Mononuclear cell (primary cell): ENCODE data around the gene VAV2. TPM values are rescaled to one million over a fixed set of nuclear protein-coding genes. Genes with fewer than 3 reads are reported as not detected.
A peak's percentile ranks its signal among the peaks of the same experiment; 100 is the strongest.

ENCODE experiments used
- H3K27me3 ChIP-seq: 2 replicates; pipeline ENCODE4 v1.6.0; 2011; ENCODE audit warnings: low read length, control low read depth; ENCODE audit not compliant: insufficient read depth
- H3K4me1 ChIP-seq: 2 replicates; pipeline ENCODE4 v1.5.1; 2011; ENCODE audit warnings: mild to moderate bottlenecking, low read length, control low read depth; ENCODE audit not compliant: insufficient read depth
- H3K4me3 ChIP-seq: 2 replicates; pipeline ENCODE4 v1.5.1; 2011; ENCODE audit warnings: mild to moderate bottlenecking, low read length, moderate library complexity
- H3K9me3 ChIP-seq: 2 replicates; pipeline ENCODE4 v1.5.1; 2011; ENCODE audit warnings: low read depth, mild to moderate bottlenecking, control low read depth, low read length
- total RNA-seq: library from RNA; depleted of rRNA; stranded (reverse); fragments of >200 nt; gene quantifications from one replicate; pipeline ENCODE4 v1.2.3, GENCODE V29; 2012

The VAV2 gene, protein sequence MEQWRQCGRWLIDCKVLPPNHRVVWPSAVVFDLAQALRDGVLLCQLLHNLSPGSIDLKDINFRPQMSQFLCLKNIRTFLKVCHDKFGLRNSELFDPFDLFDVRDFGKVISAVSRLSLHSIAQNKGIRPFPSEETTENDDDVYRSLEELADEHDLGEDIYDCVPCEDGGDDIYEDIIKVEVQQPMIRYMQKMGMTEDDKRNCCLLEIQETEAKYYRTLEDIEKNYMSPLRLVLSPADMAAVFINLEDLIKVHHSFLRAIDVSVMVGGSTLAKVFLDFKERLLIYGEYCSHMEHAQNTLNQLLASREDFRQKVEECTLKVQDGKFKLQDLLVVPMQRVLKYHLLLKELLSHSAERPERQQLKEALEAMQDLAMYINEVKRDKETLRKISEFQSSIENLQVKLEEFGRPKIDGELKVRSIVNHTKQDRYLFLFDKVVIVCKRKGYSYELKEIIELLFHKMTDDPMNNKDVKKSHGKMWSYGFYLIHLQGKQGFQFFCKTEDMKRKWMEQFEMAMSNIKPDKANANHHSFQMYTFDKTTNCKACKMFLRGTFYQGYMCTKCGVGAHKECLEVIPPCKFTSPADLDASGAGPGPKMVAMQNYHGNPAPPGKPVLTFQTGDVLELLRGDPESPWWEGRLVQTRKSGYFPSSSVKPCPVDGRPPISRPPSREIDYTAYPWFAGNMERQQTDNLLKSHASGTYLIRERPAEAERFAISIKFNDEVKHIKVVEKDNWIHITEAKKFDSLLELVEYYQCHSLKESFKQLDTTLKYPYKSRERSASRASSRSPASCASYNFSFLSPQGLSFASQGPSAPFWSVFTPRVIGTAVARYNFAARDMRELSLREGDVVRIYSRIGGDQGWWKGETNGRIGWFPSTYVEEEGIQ
- total RNA-seq = 4.5 TPM

DNA sequence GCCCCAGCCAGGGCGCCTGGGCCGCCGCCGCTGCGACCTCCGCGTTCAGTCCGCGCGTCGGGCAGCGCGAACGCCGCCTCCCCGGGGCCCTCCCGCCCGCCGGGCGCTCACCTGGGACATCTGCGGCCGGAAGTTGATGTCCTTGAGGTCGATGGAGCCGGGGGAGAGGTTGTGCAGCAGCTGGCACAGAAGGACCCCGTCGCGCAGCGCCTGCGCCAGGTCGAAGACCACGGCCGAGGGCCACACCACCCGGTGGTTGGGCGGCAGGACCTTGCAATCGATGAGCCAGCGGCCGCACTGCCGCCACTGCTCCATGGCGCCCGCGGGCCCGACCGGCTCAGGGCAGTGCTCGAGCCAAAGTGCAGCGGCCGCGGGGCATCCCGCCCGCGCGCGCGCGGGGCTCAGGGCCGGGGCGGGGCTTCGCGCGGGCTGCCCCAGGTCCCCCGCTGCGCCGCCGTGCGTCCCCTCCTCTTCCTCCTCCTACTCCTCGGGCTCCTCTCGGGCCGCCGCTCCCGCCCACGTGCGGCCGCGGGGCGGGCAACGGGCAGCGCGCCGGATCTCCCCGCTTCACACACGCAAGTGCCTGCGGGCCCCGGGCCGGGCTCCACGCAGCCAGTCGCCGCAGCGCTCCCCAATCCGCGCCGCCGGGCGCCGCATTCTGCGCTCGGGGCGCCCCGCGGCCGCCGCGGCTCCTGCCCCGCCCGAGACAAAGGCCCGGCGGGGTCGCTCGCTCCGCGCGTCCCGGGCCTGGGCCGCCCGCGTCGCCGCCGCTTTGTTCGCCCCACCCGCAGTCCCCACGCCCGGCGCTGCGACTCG, at the start of gene VAV2:
Gene VAV2 (minus strand): TSS at position 361 of the 816 bp plus-strand sequence. CDS start 46 bp downstream, at position 315.
- Histone ChIP-seq H3K4me1 (peaks cover 27% of the 10 kb centered on the region), H3K9me3 (no peaks in the 10 kb centered on the region), H3K4me3 (peak within 1 kb of the TSS; percentile 50), H3K27me3 (no peaks in the 10 kb centered on the region)

GRCh38 chr9:134041649-134041962, 49.5 kb upstream of the VAV2 start:
- Histone ChIP-seq H3K4me3 (no peak overlapping the region), H3K9me3 (no peaks in the 10 kb centered on the region), H3K27me3 (no peaks in the 10 kb centered on the region), H3K4me1 (no peaks in the 10 kb centered on the region)

DNA sequence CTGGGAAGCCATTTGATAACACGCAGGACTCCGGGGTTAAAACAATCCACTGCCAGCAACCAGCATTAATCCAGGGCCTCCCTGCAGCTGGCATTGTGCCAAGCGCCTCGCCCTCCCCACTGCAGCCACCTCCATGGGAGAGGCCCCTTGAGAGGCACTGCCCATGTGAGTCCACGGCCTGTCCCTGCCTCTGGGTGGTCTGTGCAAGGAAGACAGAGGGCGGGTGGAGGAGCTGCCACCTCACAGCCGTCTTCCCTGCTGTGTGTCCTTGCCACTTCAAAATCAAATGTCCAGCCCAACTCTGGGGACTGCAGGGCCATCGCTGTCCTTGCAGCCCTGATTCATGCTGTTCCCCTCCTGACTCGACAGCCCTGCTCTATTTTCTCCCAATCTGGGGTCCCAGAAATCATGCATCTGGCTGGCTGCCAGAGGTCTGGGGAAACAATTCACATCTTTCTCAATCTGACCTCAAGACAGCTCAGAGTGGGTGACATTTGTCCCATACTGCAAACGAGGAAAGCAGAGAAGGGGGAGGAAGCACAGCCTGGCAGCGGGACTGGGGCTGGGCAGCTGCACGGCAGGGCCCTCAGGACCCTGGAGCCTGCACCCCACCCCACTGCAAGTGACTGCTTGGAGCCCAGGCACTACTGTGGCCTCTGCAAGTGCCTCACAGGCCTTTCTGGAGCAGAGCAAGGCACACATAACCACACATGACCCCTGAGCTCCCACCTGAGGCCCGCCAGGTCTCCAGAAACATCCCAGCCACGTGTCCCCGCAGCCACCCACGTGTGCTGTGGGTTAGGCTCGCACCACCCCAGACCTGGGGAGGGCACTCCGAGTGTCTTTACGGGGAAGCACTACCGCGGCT, 48.9 kb upstream of the VAV2 start:
- Histone ChIP-seq H3K4me3 (no peak overlapping the region), H3K4me1 (no peaks in the 10 kb centered on the region), H3K27me3 (no peaks in the 10 kb centered on the region), H3K9me3 (no peaks in the 10 kb centered on the region)

DNA sequence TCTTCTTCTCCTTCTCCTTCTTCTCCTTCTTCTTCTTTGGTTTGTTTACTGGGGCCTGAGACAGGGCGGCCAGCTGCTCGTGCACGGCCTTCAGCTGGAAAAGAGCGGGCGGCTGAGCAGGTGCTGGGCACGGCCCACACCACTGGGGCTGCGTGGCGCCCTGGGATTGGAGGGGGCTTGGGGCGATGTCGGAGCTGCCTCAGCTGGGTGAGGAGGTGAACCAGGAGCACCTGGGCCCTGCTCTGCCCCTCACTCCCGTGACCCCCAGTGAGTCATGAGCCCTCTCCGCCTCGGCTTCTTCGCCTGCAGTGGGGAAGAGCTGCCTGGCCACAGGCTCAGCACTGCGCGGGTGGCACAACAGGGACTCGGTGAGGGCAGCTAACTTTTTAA, 48.0 kb upstream of the VAV2 start:
- no peaks in the 10 kb centered on the region for H3K9me3 ChIP-seq
- H3K4me3 ChIP-seq = no peak overlapping the region
- H3K27me3 ChIP-seq = no peaks in the 10 kb centered on the region
- H3K4me1 ChIP-seq = no peaks in the 10 kb centered on the region

DNA sequence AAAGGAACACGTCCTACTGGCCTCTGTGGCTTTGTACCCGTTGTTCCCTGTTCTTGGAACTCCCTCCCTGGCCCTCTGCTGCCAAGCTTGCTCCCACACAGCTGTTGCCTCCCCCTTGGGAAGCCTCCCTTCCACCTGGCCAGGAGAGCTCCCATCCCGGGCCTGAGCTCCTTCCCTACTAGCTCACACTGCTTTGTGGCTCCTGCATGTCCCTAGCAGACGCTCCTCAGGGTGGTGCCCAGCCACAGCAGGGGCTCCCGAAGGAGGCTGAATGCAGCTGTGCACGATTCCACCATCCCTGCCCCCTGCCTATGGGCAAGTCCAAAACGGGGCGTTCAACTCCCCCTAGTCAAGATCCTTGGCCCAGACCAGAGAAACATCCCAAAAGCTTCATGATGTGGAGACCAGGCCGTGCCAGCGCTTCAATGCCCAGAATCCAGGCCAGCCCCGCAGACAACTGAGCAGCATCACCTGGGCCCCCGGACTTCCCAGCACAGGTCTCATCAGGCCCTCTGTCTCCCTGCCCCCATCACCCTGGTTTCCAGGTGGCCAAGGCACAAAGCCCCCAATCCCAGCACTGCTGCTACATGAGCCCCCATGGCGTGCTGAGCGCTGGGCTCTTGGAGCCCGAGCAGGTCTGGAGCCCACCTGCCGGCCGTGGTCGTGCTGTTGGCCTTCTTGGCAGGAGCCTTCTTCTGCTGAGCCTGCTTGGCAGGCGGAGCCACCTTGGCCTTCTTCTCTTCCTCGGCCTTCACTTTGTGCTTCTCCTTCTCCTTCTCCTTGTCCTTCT, 47.5 kb upstream of the VAV2 start:
- H3K4me3 ChIP-seq = no peak overlapping the region
- no peaks in the 10 kb centered on the region for H3K27me3 ChIP-seq
- H3K9me3 ChIP-seq = no peaks in the 10 kb centered on the region
- H3K4me1 ChIP-seq = no peaks in the 10 kb centered on the region

DNA sequence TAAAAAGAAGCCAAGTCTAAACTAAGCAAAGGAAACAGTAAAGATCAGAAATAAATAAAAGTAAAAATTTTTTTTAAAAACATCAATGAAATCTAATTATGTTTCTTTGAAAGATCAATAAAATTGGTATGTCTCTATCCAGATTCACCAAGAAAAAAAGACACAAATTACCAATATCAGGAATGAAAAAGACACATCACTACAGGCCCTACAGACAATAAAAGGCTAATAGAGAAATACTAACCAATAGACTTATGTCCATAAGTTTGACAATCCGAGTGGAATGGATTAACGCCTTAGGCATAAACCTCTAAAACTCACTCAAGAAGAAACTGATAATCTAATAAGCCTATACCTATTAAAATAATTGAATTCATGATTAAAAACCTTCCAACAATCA, 45.5 kb upstream of the VAV2 start:
- H3K4me1 ChIP-seq = no peaks in the 10 kb centered on the region
- H3K9me3 ChIP-seq = no peaks in the 10 kb centered on the region
- no peak overlapping the region for H3K4me3 ChIP-seq
- no peaks in the 10 kb centered on the region for H3K27me3 ChIP-seq

- H3K27me3 ChIP-seq = no peaks in the 10 kb centered on the region
- H3K4me3 ChIP-seq = no peak overlapping the region
- no peaks in the 10 kb centered on the region for H3K4me1 ChIP-seq
- H3K9me3 ChIP-seq = no peaks in the 10 kb centered on the region
Measured at GRCh38 chr9:134036130-134036529, 44.0 kb upstream of the VAV2 start.

- Histone ChIP-seq H3K4me3 (no peak overlapping the region), H3K4me1 (no peaks in the 10 kb centered on the region), H3K27me3 (no peaks in the 10 kb centered on the region), H3K9me3 (no peaks in the 10 kb centered on the region)
Measured at GRCh38 chr9:134035041-134036039, 43.2 kb upstream of the VAV2 start.

DNA sequence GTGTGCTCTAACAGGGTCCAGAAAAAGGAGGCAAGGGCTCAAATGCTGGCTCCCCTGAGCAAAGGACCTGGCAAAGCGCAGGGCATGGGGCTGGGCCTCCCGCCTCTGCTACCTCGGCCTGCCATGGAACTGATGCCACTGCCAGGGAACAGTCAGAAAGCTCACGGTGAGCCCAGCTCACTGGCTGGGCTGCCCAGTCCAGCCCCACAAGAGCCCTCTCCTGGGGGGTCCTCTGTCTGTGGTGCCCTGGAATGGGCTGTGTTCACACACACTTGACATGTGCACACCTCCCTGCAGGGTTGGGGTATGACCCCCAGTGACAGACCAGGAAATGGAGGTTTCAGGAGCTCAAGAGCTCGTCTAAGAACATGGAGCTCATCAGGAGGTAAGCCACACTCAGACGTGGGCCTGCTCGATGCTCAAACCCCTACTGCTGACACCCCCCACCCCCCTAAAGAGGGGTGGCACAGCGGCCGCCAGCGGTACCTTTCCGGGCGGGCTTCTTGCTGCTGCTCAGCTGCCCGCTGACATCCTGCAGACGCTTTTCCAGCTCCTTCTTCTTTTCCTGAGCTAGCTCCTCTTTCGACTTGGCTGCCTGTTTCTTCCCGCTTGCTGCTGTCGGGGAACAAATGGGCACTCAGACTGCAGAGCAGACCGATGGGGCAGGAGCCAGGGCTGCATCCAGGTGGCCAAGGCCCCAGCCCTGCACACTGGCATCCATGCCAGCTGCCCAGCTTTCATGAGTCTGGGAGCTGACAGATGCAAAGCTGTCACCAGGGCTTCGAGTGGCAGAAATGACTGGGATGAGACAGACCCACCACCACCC, 42.3 kb upstream of the VAV2 start:
- Histone ChIP-seq H3K27me3 (no peaks in the 10 kb centered on the region), H3K4me3 (no peak overlapping the region), H3K9me3 (no peaks in the 10 kb centered on the region), H3K4me1 (no peaks in the 10 kb centered on the region)

- Histone ChIP-seq H3K9me3 (no peaks in the 10 kb centered on the region), H3K27me3 (no peaks in the 10 kb centered on the region), H3K4me3 (no peak overlapping the region), H3K4me1 (no peaks in the 10 kb centered on the region)
Measured at GRCh38 chr9:134033516-134034214, 41.5 kb upstream of the VAV2 start.

- H3K9me3 ChIP-seq = no peaks in the 10 kb centered on the region
- no peaks in the 10 kb centered on the region for H3K27me3 ChIP-seq
- no peak overlapping the region for H3K4me3 ChIP-seq
- no peaks in the 10 kb centered on the region for H3K4me1 ChIP-seq
Measured at GRCh38 chr9:134032456-134033222, 40.5 kb upstream of the VAV2 start.
